DMS 273 (cell line): Measurements from ENCODE around the gene AMN1.

ENCODE experiments used
- DNase-seq: peaks from one replicate; lab custom pipeline; 2025; ENCODE audit not compliant: unreplicated experiment; lab: John Stamatoyannopoulos, UW

AMN1 gene

GRCh38 chr12:31631809-31632208 is 97.0 kb downstream of the AMN1 start:
- no peak for DNase-seq

GRCh38 chr12:31631023-31631724 is 97.6 kb downstream of the AMN1 start:
- DNase-seq: no peak

- no peak for DNase-seq
Observed at GRCh38 chr12:31629756-31630732, 98.8 kb downstream of the AMN1 start.

DNA sequence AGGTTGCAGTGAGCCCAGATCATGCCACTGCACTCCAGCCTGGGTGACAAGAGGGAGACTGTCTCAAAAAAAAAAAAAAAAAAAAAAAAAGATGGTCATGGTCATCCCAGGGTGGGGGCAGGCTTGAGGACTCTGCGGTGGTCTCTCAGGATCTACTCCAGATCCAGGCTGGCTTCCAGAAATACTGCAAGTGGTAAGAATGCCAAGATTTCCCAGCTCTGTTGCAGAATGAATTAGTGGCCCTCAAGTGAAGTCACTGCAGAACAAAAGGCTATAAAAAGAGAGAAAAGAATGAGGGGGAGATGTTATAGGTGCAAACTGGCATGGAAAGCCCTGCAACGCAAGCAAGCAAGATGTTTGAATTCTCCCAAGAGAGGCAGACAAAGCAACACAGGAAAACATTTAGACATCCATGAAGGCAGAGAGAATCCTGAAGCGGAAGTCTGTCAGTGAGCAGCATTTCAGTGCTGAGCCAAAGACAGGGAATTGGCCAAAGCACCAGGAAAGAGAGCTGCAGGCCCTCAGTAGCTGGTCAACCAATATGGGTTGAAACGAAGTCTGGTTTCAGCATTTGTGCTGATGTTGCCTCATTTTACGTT is 101.3 kb downstream of the AMN1 start:
- no peak for DNase-seq

- no peak for DNase-seq
Observed at GRCh38 chr12:31626270-31626995, 102.4 kb downstream of the AMN1 start.

DNA sequence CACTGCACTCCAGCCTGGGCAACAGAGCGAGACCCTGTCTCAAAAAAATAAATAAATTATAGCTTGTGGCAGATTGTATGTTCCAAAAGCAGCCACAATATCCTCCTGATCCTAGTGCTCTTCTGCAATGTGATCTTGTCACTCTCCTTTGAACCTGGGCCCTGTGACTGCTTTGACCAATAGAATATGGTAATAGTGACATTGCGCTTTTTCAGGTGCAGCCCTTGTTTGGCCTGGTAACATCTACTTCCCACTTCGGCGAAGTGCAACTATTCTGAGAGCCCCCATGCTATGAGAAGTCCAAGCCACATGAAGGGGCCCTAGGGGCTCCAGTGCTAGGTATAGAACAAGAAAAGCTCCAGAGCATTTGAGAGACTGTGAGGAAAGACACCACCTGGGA is 106.8 kb downstream of the AMN1 start:
- DNase-seq: no peak
